GM23248 (cell line): ENCODE data around the gene ZNF200. TPM values are rescaled to one million over a fixed set of nuclear protein-coding genes. Genes with fewer than 3 reads are reported as not detected.
A peak's percentile ranks its signal among the peaks of the same experiment; 100 is the strongest.
"Not testable (repeated sequence)": the region's sequence is repeated elsewhere in the genome, so short reads cannot be mapped to it uniquely, and the experiment has no call there.

Experiments
- DNase-seq: peaks from one replicate; pipeline ENCODE4 v3.0.0-alpha.2; 2015
- H2AFZ ChIP-seq: fragments of 200-600 bp; sonication (generic); 2 replicates; pipeline ENCODE4 v1.6.1; 2016; ENCODE audit warnings: antibody characterized with exemption
- H3F3A ChIP-seq: fragments of 200-600 bp; sonication (generic); 2 replicates; pipeline ENCODE4 v1.6.1; 2016; ENCODE audit warnings: mild to moderate bottlenecking, antibody characterized with exemption, mixed run types; ENCODE audit not compliant: insufficient read depth
- H3K27ac ChIP-seq: fragments of 200-600 bp; sonication (generic); 2 replicates; pipeline ENCODE4 v1.5.1; 2016; ENCODE audit warnings: mild to moderate bottlenecking
- H3K27me3 ChIP-seq: fragments of 200-600 bp; sonication (generic); replicated peaks from 2 replicates; pipeline ENCODE4 v1.6.1; 2016; ENCODE audit warnings: mild to moderate bottlenecking; ENCODE audit not compliant: insufficient read depth
- H3K36me3 ChIP-seq: fragments of 200-600 bp; sonication (generic); 2 replicates; pipeline ENCODE4 v1.6.1; 2016; ENCODE audit warnings: low read depth, mild to moderate bottlenecking
- H3K4me1 ChIP-seq: fragments of 200-600 bp; sonication (generic); 2 replicates; pipeline ENCODE4 v1.6.1; 2016; ENCODE audit warnings: mild to moderate bottlenecking; ENCODE audit not compliant: insufficient read depth
- H3K4me2 ChIP-seq: fragments of 200-600 bp; sonication (generic); one replicate; pipeline ENCODE4 v1.6.1; 2016; ENCODE audit warnings: mild to moderate bottlenecking; ENCODE audit not compliant: unreplicated experiment
- H3K4me3 ChIP-seq: fragments of 200-600 bp; sonication (generic); 2 replicates; pipeline ENCODE4 v1.5.1; 2016; ENCODE audit warnings: mild to moderate bottlenecking
- H3K79me2 ChIP-seq: fragments of 200-600 bp; sonication (generic); 2 replicates; pipeline ENCODE4 v1.6.1; 2016; ENCODE audit warnings: mild to moderate bottlenecking; ENCODE audit not compliant: insufficient read depth
- H3K9ac ChIP-seq: fragments of 200-600 bp; sonication (generic); 2 replicates; pipeline ENCODE4 v1.6.1; 2016; ENCODE audit warnings: mild to moderate bottlenecking
- H3K9me2 ChIP-seq: fragments of 200-600 bp; sonication (generic); 2 replicates; pipeline ENCODE4 v1.6.1; 2016; ENCODE audit warnings: mixed run types, mild to moderate bottlenecking, moderate library complexity; ENCODE audit not compliant: insufficient read depth
- H3K9me3 ChIP-seq: fragments of 200-600 bp; sonication (generic); one replicate; pipeline ENCODE4 v1.6.1; 2017; ENCODE audit warnings: low read depth
- H4K20me1 ChIP-seq: fragments of 200-600 bp; sonication (generic); 2 replicates; pipeline ENCODE4 v1.6.0; 2016; ENCODE audit not compliant: insufficient read depth
- EZH2 ChIP-seq: fragments of 200-600 bp; sonication (generic); IDR thresholded peaks from 2 replicates; pipeline ENCODE4 v1.6.1; 2018; ENCODE audit warnings: antibody characterized with exemption, mild to moderate bottlenecking; ENCODE audit not compliant: insufficient read depth, poor library complexity, severe bottlenecking
- EZH2phosphoT487 ChIP-seq: fragments of 200-600 bp; sonication (generic); IDR thresholded peaks from 2 replicates; pipeline ENCODE4 v1.6.1; 2018; ENCODE audit warnings: antibody characterized with exemption, moderate library complexity, mild to moderate bottlenecking, low read depth; ENCODE audit not compliant: insufficient read depth
- WGBS, 2 experiments: methylation state at CpG; one replicate each; pipeline ENCODE4 v1.1.6; 2015 to 2017; ENCODE audit warnings: low lambda C conversion rate in 2 of 2, low coverage in 1 of 2; ENCODE audit errors: missing lambda C conversion rate in 2 of 2; 5-methylcytosine and 5-hydroxymethylcytosine counted together
- in situ Hi-C: fragments of 300-500 bp; cut with MboI; formaldehyde crosslinking; loops from 2 replicates; pipeline ENCODE4 v1.15.0; 2020
- polyA plus RNA-seq: library from polyadenylated mRNA; unstranded; fragments of >200 nt; fragmentation: Nextera tagmentation; extraction: Ambion mirVana; gene quantifications from 2 replicates; pipeline ENCODE4 v1.2.1, GENCODE V29; 2016
- total RNA-seq: library from RNA; depleted of rRNA; stranded (reverse); fragments of >200 nt; shearing (Covaris generic); gene quantifications from 2 replicates; pipeline ENCODE4 v1.2.3, GENCODE V29; 2014

Gene ZNF200
- total and polyA plus RNA-seq, 2 experiments from 2014 or later: 7.8 to 10.3 TPM

DNA sequence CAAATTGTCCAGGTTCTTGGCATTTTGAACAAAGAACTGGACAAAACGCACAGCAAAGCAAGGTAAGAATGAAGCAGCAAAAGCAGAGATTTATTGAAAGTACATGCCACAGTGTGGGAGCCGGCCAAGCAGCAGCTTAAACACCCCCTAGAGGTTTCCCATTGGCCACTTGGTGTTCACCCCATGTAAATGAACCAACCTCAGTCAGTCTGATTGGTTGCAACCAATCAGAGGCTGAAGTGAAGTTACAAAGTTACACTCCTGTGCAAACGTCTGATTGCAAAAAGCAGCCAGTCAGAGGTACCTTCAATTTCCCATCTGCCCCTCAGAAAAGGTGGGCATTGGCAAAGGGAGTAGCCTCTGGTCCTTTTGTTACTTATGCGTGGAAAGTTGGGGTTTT is 39.5 kb upstream of the ZNF200 start:
- no peaks in the 10 kb centered on the region for H3K9me3 ChIP-seq
- H3K9me2 ChIP-seq: no peaks in the 10 kb centered on the region
- H3K9ac ChIP-seq: no peak overlapping the region
- H3K4me3 ChIP-seq: no peak overlapping the region
- H3K27me3 ChIP-seq: no peaks in the 10 kb centered on the region
- no peak overlapping the region for H3K4me2 ChIP-seq
- TF ChIP-seq EZH2phosphoT487: no peak
- no peak for TF ChIP-seq EZH2
- H4K20me1 ChIP-seq: no peaks in the 10 kb centered on the region
- in situ Hi-C loops: no loop called here
- no peaks in the 10 kb centered on the region for H3K4me1 ChIP-seq
- no peaks in the 10 kb centered on the region for H3K36me3 ChIP-seq
- H3F3A ChIP-seq: no peaks in the 10 kb centered on the region; the same call in 1 of the 2 replicates
- H2AFZ ChIP-seq: no peak overlapping the region
- no peak overlapping the region for H3K27ac ChIP-seq
- no peak for DNase-seq
- no peaks in the 10 kb centered on the region for H3K79me2 ChIP-seq
- 46 to 56% methylated on average over 4 of the region's 4 CpGs for WGBS, 2 experiments

- H2AFZ ChIP-seq, DNase-seq, in situ Hi-C loops, H3K9ac ChIP-seq, H3K27ac ChIP-seq, H3F3A ChIP-seq, H3K27me3 ChIP-seq, H3K4me2 ChIP-seq, H3K9me3 ChIP-seq, H3K9me2 ChIP-seq, H3K36me3 ChIP-seq, H4K20me1 ChIP-seq, H3K4me3 ChIP-seq: not testable (repeated sequence)
- Histone ChIP-seq H3K79me2 (peaks cover 13% of the 10 kb centered on the region), H3K4me1 (peaks cover 10% of the 10 kb centered on the region; the same call in 1 of the 2 replicates)
- 91% methylated on average over 22 of the region's 22 CpGs; no CpG with 5 or more reads in 1 of the 2 experiments for WGBS, 2 experiments
These were observed 36.3 kb upstream of the ZNF200 start for GRCh38 chr16:3271281-3271680.

GRCh38 chr16:3270718-3271117 is 35.8 kb upstream of the ZNF200 start:
- in situ Hi-C loops, DNase-seq, H3K4me2 ChIP-seq, H3K9me2 ChIP-seq, H3K4me3 ChIP-seq, H3K9me3 ChIP-seq, H3K27me3 ChIP-seq, H3F3A ChIP-seq, H3K27ac ChIP-seq, H2AFZ ChIP-seq, H3K36me3 ChIP-seq, H4K20me1 ChIP-seq, H3K9ac ChIP-seq: not testable (repeated sequence)
- H3K79me2 ChIP-seq: peaks cover 19% of the 10 kb centered on the region
- peaks cover 11% of the 10 kb centered on the region; the same call in 1 of the 2 replicates for H3K4me1 ChIP-seq
- 91 to 93% methylated on average over 4 to 5 of the region's 5 CpGs for WGBS, 2 experiments

- Histone ChIP-seq H3K4me2 (no peak overlapping the region), H2AFZ (no peak overlapping the region), H3K9me2 (no peaks in the 10 kb centered on the region), H3K4me1 (peaks cover 15% of the 10 kb centered on the region; the same call in 1 of the 2 replicates), H3K4me3 (no peak overlapping the region), H3K27ac (no peak overlapping the region), H3K9ac (no peak overlapping the region), H3K9me3 (no peaks in the 10 kb centered on the region), H3K36me3 (no peaks in the 10 kb centered on the region), H4K20me1 (no peaks in the 10 kb centered on the region), H3K79me2 (peaks cover 27% of the 10 kb centered on the region), H3F3A (peaks cover 8% of the 10 kb centered on the region), H3K27me3 (no peaks in the 10 kb centered on the region)
- in situ Hi-C loops: no loop called here
- 94 to 100% methylated on average over 1 of the region's 1 CpG for whole genome bisulfite sequencing, 2 experiments
- TF ChIP-seq EZH2 (no peak), EZH2phosphoT487 (no peak)
- no peak for DNase-seq
These were observed 33.3 kb upstream of the ZNF200 start for GRCh38 chr16:3268294-3268693.

DNA sequence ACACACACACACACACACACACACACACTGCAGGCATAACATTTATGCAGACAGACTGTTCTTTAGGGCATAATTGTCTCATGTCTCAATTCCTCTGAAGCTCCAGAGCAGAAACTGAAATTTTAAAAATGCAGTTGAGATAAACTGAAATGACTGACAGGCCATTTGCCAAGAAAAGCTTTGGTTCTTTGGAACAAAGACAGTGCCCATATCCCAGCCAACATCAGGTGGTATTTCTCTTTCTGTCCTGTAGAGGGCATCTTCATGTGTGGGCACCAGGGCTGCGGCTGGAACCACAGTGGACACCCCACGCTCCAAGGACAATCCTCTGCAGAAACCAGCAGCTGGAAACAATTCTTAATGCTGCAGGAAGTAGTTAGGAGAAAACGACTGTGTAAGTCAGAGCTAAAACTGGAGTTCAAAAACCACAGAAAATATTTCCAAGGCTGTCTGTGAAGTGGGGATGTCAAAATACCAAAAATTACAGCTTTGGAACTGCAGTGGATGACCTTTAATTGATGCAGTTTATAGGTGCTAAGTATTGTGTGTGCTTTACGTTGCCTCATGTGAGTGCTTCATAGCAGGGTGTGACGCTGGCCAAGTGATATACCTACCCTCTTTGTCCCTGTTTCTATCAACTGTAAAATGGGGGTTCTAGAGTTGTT is 32.0 kb upstream of the ZNF200 start:
- H4K20me1 ChIP-seq: no peaks in the 10 kb centered on the region
- H3K4me1 ChIP-seq: peaks cover 15% of the 10 kb centered on the region; the same call in 1 of the 2 replicates
- no peak overlapping the region for H3K9ac ChIP-seq
- no peaks in the 10 kb centered on the region for H3K27me3 ChIP-seq
- peak overlapping the region; percentile 42 for H3K27ac ChIP-seq
- WGBS, 2 experiments: 26% methylated on average over 5 of the region's 5 CpGs
- no peaks in the 10 kb centered on the region for H3K9me3 ChIP-seq
- peak overlapping the region; percentile 37 for H3K4me2 ChIP-seq
- TF ChIP-seq EZH2phosphoT487: no peak
- no peak for TF ChIP-seq EZH2
- in situ Hi-C loops: no loop called here
- H3K9me2 ChIP-seq: no peaks in the 10 kb centered on the region
- DNase-seq: peak; percentile 86
- H2AFZ ChIP-seq: 0 out of 2 replicates have a peak overlapping the region, but pooled peaks have one; percentile 13
- H3K4me3 ChIP-seq: peak overlapping the region; percentile 16; the same call in 1 of the 2 replicates
- no peaks in the 10 kb centered on the region for H3K36me3 ChIP-seq
- H3F3A ChIP-seq: peaks cover 14% of the 10 kb centered on the region
- peaks cover 27% of the 10 kb centered on the region for H3K79me2 ChIP-seq
